ENCODE measurements around the gene SCAPER. TPM values are rescaled to one million over a fixed set of nuclear protein-coding genes. Genes with fewer than 3 reads are reported as not detected.
"Not testable (repeated sequence)": the region's sequence is repeated elsewhere in the genome, so short reads cannot be mapped to it uniquely, and the experiment has no call there.

Gene SCAPER
- total RNA-seq, 1 donor from 2014 or later: 45.9 TPM

GRCh38 chr15:76904461-76905012 is 603 bp downstream of the SCAPER start:
- DNase-seq (ENCODE audit: low spot score): peak; percentile 43

- DNase-seq (ENCODE audit: low spot score): no peak
Observed at GRCh38 chr15:76903251-76903681, 1.9 kb downstream of the SCAPER start.

GRCh38 chr15:76901965-76902364 is 3.2 kb downstream of the SCAPER start:
- no peak for DNase-seq (ENCODE audit: low spot score)

GRCh38 chr15:76899931-76900310 is 5.2 kb downstream of the SCAPER start:
- not testable (repeated sequence) for DNase-seq (ENCODE audit: low spot score)

- DNase-seq (ENCODE audit: low spot score): not testable (repeated sequence)
Observed at GRCh38 chr15:76899176-76899930, 5.8 kb downstream of the SCAPER start.

- DNase-seq (ENCODE audit: low spot score): no peak
Observed at GRCh38 chr15:76898102-76898501, 7.0 kb downstream of the SCAPER start.

- DNase-seq (ENCODE audit: low spot score): no peak
Observed at GRCh38 chr15:76894174-76894573, 11.0 kb downstream of the SCAPER start.

GRCh38 chr15:76892836-76893235 is 12.3 kb downstream of the SCAPER start:
- DNase-seq (ENCODE audit: low spot score): not testable (repeated sequence)

- not testable (repeated sequence) for DNase-seq (ENCODE audit: low spot score)
Observed at GRCh38 chr15:76887280-76888141, 17.6 kb downstream of the SCAPER start.

GRCh38 chr15:76885212-76885611 is 19.9 kb downstream of the SCAPER start:
- no peak for DNase-seq (ENCODE audit: low spot score)

- no peak for DNase-seq (ENCODE audit: low spot score)
Observed at GRCh38 chr15:76875911-76876310, 29.2 kb downstream of the SCAPER start.

- not testable (repeated sequence) for DNase-seq (ENCODE audit: low spot score)
Observed at GRCh38 chr15:76873066-76873465, 32.1 kb downstream of the SCAPER start.

- DNase-seq (ENCODE audit: low spot score): no peak
Observed at GRCh38 chr15:76871930-76872329, 33.2 kb downstream of the SCAPER start.

GRCh38 chr15:76868740-76869139 is 36.4 kb downstream of the SCAPER start:
- DNase-seq (ENCODE audit: low spot score): no peak

- no peak for DNase-seq (ENCODE audit: low spot score)
Observed at GRCh38 chr15:76866716-76867321, 38.3 kb downstream of the SCAPER start.

- no peak for DNase-seq (ENCODE audit: low spot score)
Observed at GRCh38 chr15:76866008-76866407, 39.1 kb downstream of the SCAPER start.

GRCh38 chr15:76865548-76865991 is 39.6 kb downstream of the SCAPER start:
- DNase-seq (ENCODE audit: low spot score): no peak

GRCh38 chr15:76864586-76864985 is 40.6 kb downstream of the SCAPER start:
- DNase-seq (ENCODE audit: low spot score): no peak

GRCh38 chr15:76863693-76864092 is 41.4 kb downstream of the SCAPER start:
- no peak for DNase-seq (ENCODE audit: low spot score)

GRCh38 chr15:76863123-76863522 is 42.0 kb downstream of the SCAPER start:
- no peak for DNase-seq (ENCODE audit: low spot score)

- DNase-seq (ENCODE audit: low spot score): no peak
Observed at GRCh38 chr15:76861815-76862397, 43.2 kb downstream of the SCAPER start.

GRCh38 chr15:76860201-76860600 is 44.9 kb downstream of the SCAPER start:
- no peak for DNase-seq (ENCODE audit: low spot score)
